ENCODE data around the gene GPHA2.

- TF ChIP-seq, protein P1, sequence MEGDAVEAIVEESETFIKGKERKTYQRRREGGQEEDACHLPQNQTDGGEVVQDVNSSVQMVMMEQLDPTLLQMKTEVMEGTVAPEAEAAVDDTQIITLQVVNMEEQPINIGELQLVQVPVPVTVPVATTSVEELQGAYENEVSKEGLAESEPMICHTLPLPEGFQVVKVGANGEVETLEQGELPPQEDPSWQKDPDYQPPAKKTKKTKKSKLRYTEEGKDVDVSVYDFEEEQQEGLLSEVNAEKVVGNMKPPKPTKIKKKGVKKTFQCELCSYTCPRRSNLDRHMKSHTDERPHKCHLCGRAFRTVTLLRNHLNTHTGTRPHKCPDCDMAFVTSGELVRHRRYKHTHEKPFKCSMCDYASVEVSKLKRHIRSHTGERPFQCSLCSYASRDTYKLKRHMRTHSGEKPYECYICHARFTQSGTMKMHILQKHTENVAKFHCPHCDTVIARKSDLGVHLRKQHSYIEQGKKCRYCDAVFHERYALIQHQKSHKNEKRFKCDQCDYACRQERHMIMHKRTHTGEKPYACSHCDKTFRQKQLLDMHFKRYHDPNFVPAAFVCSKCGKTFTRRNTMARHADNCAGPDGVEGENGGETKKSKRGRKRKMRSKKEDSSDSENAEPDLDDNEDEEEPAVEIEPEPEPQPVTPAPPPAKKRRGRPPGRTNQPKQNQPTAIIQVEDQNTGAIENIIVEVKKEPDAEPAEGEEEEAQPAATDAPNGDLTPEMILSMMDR (IDR thresholded peaks at IDR 0.05), result no peak
- TF ChIP-seq REST (IDR thresholded peaks at IDR 0.05; ENCODE audit: low read depth, low read length), result no peak
- TF ChIP-seq, protein P2, sequence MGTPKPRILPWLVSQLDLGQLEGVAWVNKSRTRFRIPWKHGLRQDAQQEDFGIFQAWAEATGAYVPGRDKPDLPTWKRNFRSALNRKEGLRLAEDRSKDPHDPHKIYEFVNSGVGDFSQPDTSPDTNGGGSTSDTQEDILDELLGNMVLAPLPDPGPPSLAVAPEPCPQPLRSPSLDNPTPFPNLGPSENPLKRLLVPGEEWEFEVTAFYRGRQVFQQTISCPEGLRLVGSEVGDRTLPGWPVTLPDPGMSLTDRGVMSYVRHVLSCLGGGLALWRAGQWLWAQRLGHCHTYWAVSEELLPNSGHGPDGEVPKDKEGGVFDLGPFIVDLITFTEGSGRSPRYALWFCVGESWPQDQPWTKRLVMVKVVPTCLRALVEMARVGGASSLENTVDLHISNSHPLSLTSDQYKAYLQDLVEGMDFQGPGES (IDR thresholded peaks at IDR 0.05; ENCODE audit: low read depth, low read length), result no peak
- no peak for TF ChIP-seq JUND (IDR thresholded peaks at IDR 0.05)
- no peak for TF ChIP-seq TAF1 (IDR thresholded peaks at IDR 0.05; ENCODE audit: borderline replicate concordance, low read depth, low read length)
- no peak for TF ChIP-seq POLR2AphosphoS5 (IDR thresholded peaks at IDR 0.05; ENCODE audit: low read depth, low read length)
- no peak for TF ChIP-seq EZH2phosphoT487 (IDR thresholded peaks at IDR 0.05; ENCODE audit: borderline replicate concordance, low read depth)
Observed at GRCh38 chr11:64931290-64931689, 4.4 kb downstream of the GPHA2 start.
